SJSA1 (cell line): ENCODE results near the gene SPAG17. TPM values are rescaled to one million over a fixed set of nuclear protein-coding genes. Genes with fewer than 3 reads are reported as not detected.

Experiments used
- DNase-seq, 2 experiments: peaks; one replicate each; pipeline ENCODE4 v3.0.0-alpha.2; 2015 to 2020; ENCODE audit warnings: low spot score in 2 of 2, low read depth in 1 of 2
- H3K27ac ChIP-seq: fragments of 250-450 bp; sonication (Bioruptor Pico); 2 replicates; pipeline ENCODE4 v1.5.1; 2020; ENCODE audit warnings: mild to moderate bottlenecking, moderate library complexity
- H3K27me3 ChIP-seq: fragments of 250-450 bp; sonication (Bioruptor Pico); replicated peaks from 2 replicates; pipeline ENCODE4 v1.5.1; 2020; ENCODE audit warnings: mild to moderate bottlenecking, moderate library complexity
- H3K36me3 ChIP-seq: fragments of 250-450 bp; sonication (Bioruptor Pico); 2 replicates; pipeline ENCODE4 v1.5.1; 2020; ENCODE audit warnings: mild to moderate bottlenecking
- H3K4me1 ChIP-seq: fragments of 250-450 bp; sonication (Bioruptor Pico); replicated peaks from 2 replicates; pipeline ENCODE4 v1.6.1; 2021; ENCODE audit warnings: mild to moderate bottlenecking
- H3K4me3 ChIP-seq: fragments of 250-450 bp; sonication (Bioruptor Pico); 2 replicates; pipeline ENCODE4 v1.5.1; 2020; ENCODE audit warnings: mild to moderate bottlenecking
- H3K9me3 ChIP-seq: fragments of 250-450 bp; sonication (Bioruptor Pico); replicated peaks from 2 replicates; pipeline ENCODE4 v1.5.1; 2020; ENCODE audit warnings: mild to moderate bottlenecking
- total RNA-seq: library from RNA; depleted of rRNA; stranded (reverse); fragments of >200 nt; shearing (Covaris generic); gene quantifications from 2 replicates; pipeline ENCODE4 v1.2.3, GENCODE V29; 2014

Gene SPAG17
- total RNA-seq, 1 experiment from 2014 or later = not detected

DNA sequence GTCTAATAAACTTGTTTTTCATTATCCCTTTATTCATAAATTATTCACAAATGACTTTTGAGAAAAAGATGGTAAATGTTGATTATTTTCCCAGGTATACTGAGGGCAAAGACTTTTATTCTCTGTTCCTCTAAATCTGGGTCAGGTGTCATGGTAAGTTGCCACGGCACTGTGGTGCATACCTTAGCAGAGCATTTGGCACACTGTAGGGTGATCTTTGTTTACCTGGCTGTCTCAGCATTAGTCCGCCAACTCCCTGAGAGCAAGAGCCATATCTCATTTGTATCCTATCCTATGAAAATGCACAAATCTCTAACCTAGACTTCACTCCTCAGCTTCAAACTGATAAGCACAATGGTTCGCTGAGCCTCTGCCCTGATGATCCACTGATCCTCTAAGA is 280.5 kb downstream of the SPAG17 start:
- Histone ChIP-seq H3K4me1 (no peaks in the 10 kb centered on the region), H3K36me3 (peaks cover 41% of the 10 kb centered on the region), H3K4me3 (no peak overlapping the region), H3K27me3 (no peaks in the 10 kb centered on the region), H3K27ac (no peak overlapping the region), H3K9me3 (no peaks in the 10 kb centered on the region)
- no peak for DNase-seq
